Stimulated activated CD4-positive, alpha-beta T cell treated with anti-CD3 and anti-CD28 coated beads, Interleukin-12 subunit alpha, Interleukin-12 subunit beta, amount 100 ng/mL, for 4 hours (primary cell): Measurements from ENCODE around the gene ARHGEF6.

ENCODE experiments used
- DNase-seq: peaks from one replicate; pipeline ENCODE4 v3.0.0-alpha.2; 2020

ARHGEF6 gene

DNA sequence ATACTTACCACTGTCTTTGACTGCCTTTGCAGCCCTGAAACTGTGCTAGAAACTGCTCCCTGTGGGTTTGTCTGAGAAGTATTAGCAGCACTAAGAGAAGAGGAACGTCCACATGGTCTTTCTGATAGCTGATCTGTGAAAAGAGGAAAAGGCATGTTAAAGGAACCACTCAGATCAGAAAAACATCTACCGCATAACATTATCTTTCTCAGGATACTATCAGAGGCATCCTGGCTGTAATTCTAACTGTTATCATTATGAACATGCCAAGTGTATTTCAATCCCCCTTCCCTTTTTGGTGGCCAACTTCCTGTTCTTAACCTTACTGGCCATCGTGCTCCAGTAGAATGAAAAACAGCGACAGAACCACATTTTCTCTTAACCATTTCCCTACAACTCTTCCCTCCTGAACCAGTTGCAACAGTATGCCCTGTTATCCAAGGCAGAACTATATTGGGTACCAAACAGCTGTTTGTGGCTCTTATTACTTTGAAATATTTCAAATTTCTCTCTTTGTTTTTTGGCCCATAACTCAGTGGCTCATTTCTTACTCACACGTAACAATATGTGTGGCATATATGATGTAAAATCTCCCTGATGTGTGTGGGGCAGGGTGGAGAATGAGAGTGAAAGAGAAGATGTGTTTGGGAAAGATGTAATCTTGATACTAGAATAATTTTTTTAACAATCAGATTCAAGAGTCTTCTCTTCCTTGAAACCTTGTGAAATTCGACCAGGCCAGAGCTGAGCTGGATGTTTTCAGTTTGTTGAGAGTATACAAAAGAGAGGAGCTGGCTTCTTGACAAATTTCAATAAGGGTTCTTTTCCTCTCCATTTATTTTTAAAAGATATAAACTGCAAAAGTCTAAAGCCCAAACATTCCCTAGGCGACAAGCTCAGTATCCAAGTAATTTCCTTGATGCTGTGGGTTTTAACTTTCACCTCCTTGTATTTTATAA, 35.2 kb downstream of the ARHGEF6 start:
- no peak for DNase-seq

DNA sequence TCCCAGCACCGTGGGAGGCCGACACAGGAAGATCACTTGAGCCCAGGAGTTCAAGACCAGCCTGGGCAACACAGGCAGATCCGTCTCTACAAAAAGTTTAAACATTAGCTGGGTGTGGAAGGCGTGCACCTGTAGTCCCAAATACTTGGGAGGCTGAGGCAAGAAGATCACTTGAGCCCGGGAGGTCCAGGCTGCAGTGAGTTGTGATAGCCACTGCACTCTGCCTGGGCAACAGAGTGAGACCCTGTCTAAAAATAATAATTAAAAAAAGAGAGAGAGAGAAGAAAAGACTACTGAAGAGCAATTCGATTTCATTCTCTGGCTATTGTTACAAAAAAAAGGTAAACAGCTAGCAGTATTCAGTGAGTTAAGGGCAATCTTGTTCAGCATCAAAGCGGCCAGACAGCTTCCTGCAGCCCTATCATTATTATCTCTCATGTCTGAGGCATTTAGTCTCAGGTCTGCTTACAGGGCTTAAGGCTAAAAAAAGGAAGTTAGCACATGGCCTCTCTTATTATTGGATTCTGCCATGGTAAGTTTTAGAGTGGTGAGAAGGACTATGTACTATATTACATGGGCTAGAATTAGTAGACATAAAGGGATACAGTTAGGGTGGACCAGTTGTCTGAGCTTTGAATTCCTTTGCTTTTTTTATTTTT, 37.9 kb downstream of the ARHGEF6 start:
- no peak for DNase-seq

DNA sequence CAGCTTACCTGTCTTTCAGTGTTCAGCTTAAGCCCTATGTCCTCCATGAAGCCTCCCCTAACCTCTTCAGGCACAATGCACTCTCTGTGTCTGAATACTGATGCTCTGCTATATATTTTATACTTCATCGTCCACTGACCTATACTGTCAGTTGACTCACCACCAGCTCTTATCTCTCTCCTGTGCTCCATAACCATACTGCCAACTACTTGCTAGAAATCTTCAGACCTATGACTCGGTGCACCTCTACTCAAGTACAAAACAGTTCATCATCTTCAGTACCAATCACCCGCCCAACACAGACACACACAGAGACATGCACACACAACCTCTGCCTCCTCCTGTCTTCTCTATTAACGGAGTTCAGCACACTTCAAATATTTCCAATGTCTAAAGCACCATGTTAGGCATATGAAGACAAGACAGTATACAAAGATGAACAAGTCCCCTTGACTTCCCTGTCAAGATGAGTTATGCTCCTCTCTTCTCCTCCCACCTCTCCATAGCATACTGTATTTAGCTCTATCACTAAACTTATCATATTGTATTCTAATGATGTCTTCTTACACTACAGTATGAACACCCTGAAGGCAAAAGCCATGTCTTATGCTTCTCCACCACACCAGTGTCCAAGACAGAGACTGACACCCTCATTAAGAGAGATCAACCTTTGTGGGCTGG, 42.5 kb downstream of the ARHGEF6 start:
- DNase-seq = no peak

DNA sequence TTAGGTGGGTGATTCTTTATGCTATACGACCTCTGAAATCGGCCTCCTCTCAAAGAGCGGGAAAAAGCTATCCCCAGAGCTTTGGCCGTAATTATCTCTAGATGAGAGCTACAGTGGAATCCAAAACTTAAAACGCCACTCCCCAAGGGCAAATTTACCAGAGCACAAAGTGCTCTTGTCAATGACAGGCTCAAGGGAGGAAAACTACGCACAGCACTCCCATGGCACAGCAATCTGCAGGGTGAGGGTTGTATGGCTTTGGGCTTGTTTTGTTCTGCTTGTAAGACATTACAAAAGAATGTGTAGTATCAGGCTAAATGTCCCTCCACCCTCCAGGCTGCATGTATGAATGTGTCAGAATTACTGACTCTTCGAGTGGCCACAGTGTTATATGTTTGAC, 44.0 kb downstream of the ARHGEF6 start:
- DNase-seq = no peak

DNA sequence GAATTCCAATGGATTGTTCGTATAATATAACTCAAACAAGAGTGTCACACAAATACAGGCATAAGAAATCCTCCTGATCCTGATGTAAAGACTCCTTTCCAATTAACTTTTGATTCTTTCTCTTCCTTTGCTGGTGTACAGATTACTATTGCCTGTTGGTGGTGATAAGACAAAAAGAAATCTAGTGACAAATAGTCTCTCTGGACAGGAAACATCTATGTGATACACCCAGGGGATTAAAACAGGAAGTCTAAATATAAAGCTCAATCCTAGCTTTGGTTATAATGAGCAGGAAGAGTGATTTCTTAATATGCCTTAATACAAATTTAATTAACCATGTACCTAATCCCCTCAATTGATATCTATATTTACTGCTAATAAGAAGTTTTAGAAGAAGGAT, 45.1 kb downstream of the ARHGEF6 start:
- DNase-seq = no peak

DNA sequence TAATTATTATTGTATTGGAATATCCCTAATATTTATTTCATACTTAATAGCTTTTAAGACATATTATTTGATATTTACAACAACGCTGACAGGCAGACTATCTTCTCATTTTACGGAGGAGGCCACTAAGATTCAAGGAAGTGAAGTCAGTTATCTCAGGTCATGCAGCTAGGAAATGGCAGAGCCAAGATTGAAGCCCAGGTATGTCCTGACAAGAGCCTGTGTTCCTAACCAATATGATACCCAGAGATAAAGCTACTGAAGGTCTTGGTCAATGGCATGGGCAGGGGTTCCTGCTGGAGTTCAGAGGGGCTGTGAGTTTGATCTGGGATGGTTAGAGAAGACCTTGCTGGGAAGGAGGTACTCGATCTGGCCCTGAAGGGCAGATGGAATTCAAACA, 47.1 kb downstream of the ARHGEF6 start:
- no peak for DNase-seq

DNA sequence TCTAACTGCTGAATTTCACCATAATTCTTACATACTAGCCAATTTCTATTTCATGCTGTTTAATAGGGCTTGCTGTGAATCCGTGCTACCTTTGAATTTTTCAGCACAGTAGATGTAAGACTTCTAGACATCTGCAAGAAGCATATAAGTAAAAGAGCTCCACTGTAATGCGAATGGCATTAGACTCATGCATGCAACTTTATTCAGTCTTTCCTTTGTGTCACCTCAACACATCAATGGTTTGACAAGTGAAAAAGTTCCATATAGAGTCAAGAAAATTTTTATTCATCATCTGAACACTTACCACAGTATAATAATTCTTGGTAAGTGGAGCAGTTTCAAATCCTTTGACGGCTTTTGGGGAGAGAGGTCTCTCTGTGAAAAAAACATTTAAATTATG, 48.9 kb downstream of the ARHGEF6 start:
- no peak for DNase-seq

DNA sequence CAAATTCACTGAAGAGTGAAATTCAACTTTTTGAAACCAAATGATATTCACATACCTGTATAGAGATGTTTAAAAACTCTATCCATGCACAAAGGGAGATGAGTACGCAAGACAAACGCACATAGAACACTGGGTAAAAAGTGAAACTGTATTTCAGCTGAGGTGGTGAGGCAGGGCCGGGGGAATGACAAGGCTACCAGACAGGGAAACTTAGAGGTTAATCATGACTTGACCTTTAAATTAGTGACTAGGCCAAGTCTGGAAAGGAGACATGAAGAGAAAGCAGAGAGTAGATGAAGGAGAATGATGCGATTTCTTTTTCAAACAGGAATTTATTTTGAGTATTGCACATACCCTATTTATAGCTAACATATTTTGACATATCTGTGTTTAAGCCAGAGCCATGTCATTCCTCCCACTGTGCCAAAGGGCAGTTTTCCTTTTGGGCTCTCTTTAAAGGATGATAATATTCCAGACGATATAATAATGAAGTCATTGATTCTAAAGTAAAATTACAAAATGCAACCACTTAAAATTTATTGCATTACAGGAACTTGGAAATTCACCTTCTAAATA, 49.4 kb downstream of the ARHGEF6 start:
- no peak for DNase-seq

DNA sequence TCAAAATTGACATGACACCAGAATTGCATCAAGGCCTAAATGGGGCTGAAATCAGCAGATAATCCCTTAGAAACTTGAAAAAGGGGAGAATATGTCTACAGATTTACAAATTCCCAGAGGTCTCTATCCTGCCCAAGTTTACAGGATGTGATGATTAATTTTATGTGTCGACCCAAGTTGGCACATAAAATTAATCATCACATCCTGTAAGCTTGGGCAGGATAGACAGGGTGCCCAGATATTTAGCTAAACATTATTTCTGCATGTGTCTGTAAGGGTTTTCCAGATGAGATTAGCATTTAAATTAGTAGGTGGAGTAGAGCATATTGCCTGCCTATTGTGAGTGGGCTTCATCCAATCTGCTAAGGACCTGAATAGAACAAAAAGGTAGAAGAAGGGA, 52.3 kb downstream of the ARHGEF6 start:
- DNase-seq = no peak

DNA sequence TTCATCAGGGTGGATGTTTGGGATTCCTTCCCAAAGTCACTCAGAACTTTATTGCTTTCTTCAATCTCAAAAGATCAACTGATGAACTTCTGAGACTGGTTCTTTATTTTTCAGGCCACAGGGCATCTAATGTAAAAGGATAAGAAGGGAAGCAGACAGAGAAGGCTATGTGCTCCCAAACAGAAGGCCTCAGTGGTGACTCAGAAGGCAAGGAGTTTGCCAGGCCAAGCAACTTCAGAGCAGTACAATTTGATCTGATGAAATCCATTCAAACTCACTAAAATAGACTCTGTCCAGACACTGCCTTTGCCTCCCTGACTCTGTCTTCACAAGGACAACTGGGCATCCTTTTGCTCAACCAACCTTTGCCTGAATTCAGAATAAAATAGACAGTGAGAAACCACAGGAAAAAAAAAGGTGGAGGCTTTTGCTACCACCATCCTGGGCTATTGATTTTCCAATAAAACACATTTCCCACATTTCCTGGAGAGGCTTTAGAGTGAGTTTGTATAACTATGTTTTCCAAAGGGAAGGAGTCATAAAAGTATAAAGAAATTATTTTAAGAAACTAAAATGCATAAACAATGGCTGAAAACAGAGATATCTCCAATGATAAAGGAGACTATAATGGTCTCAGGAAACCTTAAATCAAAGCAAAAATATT, 55.2 kb downstream of the ARHGEF6 start:
- DNase-seq = no peak

DNA sequence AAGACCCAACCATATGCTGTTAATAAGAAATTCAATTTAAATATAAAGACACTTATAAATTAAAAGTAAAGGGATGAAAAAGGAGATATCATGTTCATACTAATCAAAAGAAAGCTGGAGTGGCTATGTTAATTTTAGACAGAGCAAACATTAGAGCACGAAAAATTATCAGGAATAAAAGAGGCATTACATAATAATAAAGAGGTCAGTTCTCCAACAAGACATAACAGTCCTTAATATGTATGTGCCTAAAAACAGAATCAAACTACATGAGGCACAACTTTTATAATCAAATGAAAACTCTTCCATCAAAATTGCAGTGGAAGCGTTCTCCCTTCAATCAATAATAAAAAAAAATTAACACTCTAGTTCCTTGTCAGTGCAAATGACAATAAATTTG, 62.6 kb downstream of the ARHGEF6 start:
- no peak for DNase-seq

DNA sequence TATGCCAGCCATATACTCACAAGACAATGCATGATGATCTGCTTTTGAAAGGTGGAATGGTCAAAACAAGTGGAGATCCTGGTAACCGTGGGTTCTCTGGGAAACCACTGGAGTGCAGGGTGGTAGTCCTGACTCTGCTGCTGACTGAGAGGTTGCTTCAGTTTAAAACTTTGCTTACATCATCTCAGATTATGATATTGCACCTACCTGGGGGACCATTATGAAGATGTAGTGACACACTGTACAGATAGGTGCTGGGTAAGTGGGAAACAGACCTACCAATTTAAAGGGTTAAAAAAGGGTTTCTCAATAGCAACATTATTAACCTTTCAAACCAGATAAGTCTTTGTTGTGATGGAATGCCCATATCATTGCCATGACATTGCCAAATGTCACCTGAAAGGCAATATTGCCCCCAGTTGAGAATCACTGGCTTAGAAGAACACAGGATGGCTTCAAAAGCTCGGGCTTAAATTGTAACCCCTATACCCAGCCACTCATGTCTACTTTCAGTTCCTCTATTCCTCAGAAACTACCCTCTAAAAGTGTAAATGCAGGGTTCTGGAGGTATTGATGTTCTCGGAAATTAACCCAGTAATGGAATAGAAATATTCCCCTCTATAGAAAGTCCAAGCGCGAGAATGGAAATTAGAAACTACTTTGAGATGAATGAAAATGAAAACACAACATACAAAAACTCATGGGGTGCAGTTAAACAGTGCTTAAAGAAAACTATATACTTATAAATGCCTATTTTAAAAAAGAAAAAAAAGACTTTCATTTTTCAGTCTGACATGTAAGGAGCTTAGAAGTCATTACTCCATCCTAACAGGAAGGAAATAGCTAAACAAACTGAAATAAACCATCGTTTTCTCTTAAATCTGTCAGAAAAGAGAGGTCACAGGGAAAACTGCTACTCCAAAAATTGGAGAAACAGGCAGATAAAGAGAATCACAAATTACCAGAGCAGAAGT, 65.8 kb downstream of the ARHGEF6 start:
- DNase-seq = no peak

DNA sequence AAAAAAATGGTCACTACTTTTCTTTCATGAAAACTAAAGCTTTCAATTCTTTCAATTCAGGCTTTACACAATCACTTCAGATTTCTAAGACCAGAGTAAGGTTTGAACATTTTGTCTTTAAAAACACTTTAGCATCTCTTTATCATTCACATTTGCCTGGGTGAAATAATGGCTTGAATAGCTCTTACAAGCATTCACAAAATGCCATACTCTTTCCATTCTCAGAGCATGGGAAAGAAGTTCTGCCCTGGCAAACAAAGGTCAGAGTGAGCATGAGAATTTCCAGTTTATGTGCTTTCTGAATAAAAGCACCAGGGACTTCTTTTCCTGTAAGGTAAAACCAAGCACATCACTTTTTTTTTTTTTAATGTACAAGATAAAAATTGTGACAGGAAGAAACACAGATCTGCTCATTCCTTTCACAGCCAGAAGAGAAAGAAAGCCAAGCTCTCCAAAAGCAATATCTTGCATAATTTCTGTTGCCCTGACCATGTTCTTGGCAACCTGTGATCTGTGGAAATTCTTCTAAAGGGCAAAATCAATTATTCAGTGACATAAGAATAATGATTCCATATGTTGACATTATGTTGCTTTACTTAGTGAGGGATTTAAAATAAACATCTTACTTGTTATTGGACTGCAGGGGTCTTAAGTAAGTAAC, 68.0 kb downstream of the ARHGEF6 start:
- DNase-seq = no peak

DNA sequence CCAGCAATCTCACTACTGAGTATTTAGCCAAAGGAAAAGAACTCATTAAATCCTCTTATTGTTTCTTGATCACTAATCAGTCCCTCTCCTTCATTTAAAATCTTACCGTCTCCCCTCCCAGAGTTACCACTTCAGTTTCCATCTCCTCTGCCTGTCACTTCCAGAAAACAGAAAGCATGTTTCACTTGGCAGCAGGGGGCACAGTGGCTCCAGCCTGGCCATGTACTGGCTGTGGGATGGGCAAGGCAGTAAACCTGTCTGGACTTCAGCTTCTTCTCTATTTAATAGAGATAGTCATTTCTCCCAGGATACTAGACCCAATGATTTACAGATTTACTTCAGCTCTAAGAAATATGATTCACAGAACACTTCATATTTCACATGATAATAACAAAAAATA, 69.6 kb downstream of the ARHGEF6 start:
- no peak for DNase-seq

DNA sequence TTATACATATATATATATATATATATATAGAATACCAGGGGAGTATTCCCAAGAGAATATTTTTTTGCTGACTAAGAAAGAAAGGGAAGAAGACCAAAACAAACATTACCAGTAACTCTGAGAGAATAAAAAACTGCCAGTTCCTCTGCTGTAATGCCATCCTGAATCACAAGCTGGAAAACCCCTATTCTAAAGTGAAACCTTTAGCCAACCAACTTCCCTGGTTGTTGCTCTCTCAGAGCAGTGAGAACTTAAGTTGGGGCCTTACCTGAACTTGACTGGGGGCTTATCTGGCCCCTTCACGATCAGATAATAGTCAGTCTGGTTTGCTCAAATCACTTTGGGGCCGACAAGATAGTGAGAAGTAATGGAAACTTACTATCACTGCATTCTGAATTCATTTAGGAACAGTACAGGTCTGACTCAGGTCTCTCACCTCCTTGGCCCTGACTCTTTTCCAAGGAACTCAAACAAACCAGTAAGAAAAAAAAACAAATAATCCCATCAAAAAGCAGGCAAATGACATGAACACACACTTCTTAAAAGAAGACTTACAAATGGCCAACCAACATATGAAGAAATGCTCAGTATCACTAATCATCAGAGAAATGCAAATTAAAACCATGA, 70.3 kb downstream of the ARHGEF6 start:
- DNase-seq = no peak

DNA sequence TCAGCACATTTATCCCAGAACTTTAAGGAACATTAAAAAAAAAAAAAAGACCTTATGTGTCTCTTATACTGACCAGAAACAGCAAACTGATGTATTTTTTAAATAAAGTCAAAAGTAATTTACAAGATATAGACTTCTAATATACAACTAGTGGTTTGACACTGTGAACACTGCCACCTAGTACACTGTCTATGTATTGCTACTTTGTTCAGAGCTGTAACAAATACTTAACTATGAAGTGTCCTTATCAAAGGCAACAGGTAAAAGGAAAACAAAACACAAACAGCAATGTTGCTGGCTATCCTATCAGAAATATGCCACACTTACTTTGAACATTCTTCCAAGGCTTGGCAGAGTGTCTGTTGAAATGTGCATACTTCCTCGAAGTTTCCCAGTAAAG, 72.4 kb downstream of the ARHGEF6 start:
- DNase-seq = no peak

DNA sequence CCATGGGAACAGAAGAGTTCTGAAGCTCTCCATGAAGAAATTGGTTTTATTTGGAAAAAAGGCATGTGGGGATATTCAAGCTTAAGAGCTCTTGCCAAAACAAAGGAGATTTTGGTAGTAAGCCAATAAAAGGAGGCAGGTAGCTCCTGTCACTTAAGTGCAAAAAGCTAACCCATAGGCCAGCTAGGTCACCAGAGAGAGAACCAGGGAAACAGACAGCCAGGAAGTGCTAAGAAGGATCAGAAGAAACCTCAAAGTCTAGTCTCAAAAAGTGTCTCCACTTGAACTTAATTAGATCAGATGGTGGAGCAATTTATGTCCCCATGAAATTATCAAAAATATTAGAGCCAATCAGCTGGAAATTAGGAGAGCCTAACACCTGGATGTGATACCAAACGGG, 83.6 kb downstream of the ARHGEF6 start:
- DNase-seq = no peak

DNA sequence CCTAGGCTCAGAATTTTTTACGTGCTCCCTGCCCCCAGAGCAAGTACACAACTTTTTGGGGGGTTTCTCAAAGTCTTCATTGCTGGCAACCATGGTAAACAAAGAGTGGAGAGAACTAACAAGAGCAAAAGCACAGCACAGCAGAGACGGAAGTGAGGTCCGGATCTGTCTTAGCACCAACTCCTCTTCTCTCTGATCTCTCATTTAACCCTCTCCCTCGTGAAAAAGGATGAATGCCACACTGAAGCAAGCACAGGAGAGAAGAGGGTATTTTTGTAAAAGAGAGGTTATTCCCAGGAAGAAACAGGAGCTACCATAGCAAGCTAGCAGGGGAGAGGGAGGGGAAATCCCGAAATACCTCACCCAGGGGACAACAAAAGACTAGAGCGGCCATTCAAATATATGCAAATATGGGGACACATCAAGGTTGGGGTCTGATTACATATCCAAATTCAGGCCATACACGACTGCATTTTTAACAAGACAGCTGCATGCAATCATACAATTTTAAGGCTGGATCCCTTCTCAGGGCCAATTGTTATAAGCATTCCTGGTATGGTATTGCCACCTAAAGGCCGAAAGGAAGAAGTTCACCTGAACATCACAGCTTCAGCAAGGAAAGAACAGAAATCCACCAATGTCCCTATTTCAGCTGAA, 86.2 kb downstream of the ARHGEF6 start:
- DNase-seq = no peak

DNA sequence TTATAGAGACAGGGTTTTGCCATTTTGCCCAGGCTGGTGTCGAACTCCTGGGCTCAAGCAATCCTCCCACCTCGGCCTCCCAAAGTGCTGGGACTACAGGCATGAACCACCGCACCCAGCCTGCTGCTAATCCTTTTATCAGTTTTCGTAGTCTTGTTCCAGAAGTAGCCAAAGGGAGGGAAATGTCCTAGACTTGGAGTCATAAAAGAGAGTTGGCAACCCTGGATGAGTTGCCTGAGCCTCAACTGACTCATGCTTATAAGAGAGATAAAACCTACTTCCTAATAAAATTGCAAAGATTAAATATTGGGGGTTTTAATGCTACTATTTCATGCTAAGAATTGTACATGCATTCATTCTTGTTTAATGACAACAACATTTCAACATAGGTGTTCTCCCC, 88.5 kb downstream of the ARHGEF6 start:
- DNase-seq = no peak
